ENCODE measurements around the gene MYO16.

DNA sequence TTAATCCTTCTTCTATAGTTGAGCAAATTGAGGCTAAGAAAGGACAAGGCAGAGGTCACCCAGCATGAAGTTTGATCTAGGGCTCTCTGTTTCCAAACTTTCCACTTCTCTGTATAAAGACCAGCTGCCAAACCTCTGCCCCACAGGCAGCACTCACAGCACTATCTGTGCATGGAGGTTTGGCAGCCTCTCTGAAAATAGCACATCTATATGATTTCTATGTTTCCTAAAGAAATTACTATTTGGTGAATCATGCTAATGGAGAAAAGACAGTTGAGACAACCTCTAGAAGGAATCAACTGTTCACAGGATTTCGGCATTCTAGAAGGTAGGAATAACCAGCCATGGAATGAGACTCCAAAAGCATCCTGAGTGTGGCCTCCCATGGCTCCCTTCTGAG, 602.5 kb downstream of the MYO16 start:
- TF ChIP-seq EZH2phosphoT487 (IDR thresholded peaks at IDR 0.05; ENCODE audit: borderline replicate concordance) = no peak
- TF ChIP-seq, protein P1, sequence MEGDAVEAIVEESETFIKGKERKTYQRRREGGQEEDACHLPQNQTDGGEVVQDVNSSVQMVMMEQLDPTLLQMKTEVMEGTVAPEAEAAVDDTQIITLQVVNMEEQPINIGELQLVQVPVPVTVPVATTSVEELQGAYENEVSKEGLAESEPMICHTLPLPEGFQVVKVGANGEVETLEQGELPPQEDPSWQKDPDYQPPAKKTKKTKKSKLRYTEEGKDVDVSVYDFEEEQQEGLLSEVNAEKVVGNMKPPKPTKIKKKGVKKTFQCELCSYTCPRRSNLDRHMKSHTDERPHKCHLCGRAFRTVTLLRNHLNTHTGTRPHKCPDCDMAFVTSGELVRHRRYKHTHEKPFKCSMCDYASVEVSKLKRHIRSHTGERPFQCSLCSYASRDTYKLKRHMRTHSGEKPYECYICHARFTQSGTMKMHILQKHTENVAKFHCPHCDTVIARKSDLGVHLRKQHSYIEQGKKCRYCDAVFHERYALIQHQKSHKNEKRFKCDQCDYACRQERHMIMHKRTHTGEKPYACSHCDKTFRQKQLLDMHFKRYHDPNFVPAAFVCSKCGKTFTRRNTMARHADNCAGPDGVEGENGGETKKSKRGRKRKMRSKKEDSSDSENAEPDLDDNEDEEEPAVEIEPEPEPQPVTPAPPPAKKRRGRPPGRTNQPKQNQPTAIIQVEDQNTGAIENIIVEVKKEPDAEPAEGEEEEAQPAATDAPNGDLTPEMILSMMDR (conservative IDR thresholded peaks at IDR 0.05; ENCODE audit: low read length) = no peak
